Astrocyte of the cerebellum (primary cell): ENCODE data around the gene SMOC2.
"Not testable (repeated sequence)": the region's sequence is repeated elsewhere in the genome, so short reads cannot be mapped to it uniquely, and the experiment has no call there.

Experiments used
- DNase-seq: peaks from one replicate; pipeline ENCODE4 v3.0.0-alpha.2; 2011; ENCODE audit warnings: low read depth
- H3K4me3 ChIP-seq: 2 replicates; pipeline ENCODE4 v1.5.1; 2011; ENCODE audit warnings: mild to moderate bottlenecking, low read depth, low read length, moderate library complexity
- in situ Hi-C: cut with HindIII; loops from 2 replicates; pipeline ENCODE4 v1.10.0; 2017; ENCODE audit warnings: low sequenced_read_pairs
- TF ChIP-seq, protein P1 (sequence below): IDR thresholded peaks from 2 replicates; pipeline ENCODE4 v1.5.1; 2012; ENCODE audit warnings: low read length, low read depth, moderate library complexity, mild to moderate bottlenecking; ENCODE audit errors: missing control alignments

SMOC2 gene

GRCh38 chr6:168684906-168685305 is 243.9 kb downstream of the SMOC2 start:
- in situ Hi-C loops = no loop called here
- no peak for DNase-seq
- TF ChIP-seq, protein P1, sequence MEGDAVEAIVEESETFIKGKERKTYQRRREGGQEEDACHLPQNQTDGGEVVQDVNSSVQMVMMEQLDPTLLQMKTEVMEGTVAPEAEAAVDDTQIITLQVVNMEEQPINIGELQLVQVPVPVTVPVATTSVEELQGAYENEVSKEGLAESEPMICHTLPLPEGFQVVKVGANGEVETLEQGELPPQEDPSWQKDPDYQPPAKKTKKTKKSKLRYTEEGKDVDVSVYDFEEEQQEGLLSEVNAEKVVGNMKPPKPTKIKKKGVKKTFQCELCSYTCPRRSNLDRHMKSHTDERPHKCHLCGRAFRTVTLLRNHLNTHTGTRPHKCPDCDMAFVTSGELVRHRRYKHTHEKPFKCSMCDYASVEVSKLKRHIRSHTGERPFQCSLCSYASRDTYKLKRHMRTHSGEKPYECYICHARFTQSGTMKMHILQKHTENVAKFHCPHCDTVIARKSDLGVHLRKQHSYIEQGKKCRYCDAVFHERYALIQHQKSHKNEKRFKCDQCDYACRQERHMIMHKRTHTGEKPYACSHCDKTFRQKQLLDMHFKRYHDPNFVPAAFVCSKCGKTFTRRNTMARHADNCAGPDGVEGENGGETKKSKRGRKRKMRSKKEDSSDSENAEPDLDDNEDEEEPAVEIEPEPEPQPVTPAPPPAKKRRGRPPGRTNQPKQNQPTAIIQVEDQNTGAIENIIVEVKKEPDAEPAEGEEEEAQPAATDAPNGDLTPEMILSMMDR = no peak
- H3K4me3 ChIP-seq = no peak overlapping the region

DNA sequence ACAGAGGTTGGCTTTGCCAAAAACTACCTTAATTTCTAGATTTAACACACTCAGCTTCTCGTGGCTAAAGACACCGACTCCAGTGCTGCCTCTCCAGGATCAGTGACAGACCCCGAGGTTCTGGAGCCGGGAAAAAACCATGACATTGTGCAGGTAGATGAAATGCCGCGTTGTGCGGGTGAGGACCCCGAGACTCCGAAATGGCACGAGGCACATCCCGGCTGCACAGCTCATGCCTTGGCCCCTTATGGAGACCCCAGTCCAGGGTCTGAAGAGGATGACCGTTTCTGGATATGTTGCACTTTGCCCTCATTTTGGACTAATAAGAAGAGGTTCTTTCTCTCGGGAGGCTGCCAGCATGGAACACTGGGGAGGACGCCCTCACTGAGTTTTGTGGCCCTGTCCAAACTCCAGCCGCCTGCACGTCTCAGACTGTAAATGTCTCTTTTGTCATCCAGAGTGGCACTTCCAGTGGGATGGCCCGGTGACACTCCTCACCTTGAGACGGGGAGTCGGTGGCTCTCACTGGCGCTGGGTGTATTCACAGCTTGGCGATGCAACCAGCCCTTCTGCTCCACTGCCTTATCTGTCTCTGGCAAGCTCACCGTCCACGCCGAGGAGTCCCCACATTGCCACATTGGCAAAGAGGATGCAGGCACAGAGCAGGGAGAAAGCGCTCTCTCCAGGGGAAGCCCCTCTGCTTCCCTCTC is 245.2 kb downstream of the SMOC2 start:
- no peak for DNase-seq
- no peak overlapping the region for H3K4me3 ChIP-seq
- in situ Hi-C loops = no loop called here
- TF ChIP-seq, protein P1 = no peak

DNA sequence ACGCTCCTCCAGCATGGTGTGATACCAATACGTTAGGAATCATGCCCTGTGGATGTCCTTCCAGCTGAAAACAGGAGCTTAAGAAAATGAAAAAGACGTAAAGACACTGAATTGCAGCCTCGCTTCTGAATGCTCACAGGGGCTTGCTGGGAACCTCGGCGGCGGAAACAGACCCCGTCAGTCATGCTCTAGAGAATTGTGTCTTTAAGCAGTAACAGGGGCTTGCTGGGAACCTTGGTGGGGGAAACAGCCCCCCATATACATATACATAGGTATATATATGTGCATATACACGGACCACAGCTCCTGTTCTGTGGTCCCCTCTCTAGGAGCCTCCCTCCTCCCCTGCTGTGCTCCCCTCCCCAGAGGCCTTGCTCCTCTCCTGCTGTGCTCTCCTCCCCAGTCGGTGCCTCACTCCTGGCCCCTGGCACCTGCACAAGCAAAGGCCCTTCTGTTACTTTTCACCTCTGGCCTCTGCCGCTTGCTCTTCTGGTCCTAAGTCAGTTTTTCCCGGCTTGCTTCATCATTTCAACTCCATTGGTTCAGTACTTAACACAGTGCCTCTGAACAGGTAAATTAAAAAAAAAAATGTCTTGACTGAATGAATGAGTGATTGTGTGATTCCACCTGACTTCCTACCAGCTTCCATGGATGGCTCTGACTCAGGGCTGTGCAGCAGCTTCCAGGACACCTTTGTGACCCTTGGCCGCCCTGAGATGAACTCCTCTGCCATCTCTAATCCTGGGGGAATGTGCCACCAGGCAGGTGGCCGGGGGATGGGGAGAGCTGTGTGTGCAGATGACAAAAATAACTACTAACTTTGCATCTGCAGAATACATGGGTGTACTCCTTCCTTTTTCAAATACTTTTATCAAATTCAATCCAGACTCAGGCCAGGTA is 246.1 kb downstream of the SMOC2 start:
- TF ChIP-seq, protein P1 = no peak
- in situ Hi-C loops = no loop called here
- DNase-seq = no peak
- H3K4me3 ChIP-seq = no peak overlapping the region

GRCh38 chr6:168690271-168690670 is 249.3 kb downstream of the SMOC2 start:
- DNase-seq = no peak
- no peak overlapping the region for H3K4me3 ChIP-seq
- TF ChIP-seq, protein P1 = no peak
- in situ Hi-C loops = no loop called here

DNA sequence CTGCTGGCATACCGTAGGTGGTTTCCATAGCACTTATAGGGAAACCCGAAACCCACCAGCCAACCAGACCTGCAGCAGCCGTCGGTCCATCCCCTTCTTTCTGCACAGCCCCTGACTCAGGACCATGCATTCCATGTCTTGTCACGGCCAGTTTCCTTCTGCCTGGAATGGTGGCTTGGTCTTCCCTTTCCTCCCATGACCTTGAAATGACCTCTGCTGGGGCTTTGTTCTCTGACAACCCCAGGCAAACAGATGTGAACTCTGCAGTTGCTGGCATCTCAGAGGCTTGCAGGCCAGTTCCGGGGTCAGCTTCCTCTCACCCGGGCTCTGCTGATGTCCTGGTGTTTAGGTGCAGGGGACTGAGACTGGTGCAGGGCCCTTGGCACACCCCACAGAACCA is 250.8 kb downstream of the SMOC2 start:
- no peak for DNase-seq
- in situ Hi-C loops = no loop called here
- H3K4me3 ChIP-seq = no peak overlapping the region
- TF ChIP-seq, protein P1 = no peak

DNA sequence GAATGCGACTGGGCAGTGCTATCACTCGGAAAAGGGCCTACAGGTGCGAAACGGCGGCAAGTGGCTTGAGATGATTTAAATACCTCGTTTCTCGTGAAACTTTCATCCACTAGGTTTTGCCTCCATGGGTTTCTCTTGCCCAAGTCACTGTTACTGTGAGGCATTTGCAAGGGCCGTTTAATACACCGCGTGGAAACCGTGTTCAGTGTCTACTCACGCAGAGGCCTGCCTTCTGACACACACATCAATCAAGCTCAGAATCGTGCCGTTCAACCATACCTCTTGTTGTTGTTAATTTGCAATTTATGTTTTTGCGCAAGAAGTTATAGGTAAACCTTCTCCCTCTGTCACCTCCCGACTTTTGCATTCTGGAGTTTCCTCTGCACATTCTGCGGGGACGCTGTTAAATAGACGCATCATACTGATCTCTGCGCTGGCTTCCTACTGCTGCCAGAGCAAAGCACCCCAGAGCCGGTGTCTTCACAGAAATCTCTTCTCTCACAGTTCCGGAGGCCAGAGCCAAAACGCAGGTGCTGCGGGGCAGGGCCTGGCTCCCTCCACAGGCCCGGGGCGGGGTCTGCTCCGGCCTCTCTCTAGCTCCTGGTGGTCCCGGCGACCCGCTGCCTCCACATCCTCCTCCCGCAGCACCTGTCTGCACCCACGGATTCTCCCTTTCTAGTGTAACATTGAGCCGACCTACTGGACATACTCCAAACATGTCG is 251.4 kb downstream of the SMOC2 start:
- in situ Hi-C loops = no loop called here
- no peak for DNase-seq
- no peak overlapping the region for H3K4me3 ChIP-seq
- TF ChIP-seq, protein P1 = no peak

DNA sequence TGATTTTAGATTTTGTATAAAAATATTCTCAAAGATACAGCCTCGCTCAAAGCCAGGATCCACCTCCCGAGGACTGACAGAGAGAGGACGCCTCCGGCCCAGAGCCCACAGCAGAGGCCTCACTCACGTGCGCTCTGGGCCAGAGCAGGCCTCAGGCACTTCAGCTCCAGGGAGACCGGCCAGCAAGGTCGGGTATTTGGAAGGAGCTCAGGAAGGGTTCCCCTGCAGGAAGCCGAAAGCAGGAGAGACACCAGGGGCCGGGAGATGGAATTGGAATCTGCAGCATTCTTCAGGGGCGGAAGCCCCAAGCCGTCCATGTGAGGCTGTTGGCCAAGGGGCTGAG is 251.9 kb downstream of the SMOC2 start:
- in situ Hi-C loops, DNase-seq, H3K4me3 ChIP-seq: not testable (repeated sequence)

DNA sequence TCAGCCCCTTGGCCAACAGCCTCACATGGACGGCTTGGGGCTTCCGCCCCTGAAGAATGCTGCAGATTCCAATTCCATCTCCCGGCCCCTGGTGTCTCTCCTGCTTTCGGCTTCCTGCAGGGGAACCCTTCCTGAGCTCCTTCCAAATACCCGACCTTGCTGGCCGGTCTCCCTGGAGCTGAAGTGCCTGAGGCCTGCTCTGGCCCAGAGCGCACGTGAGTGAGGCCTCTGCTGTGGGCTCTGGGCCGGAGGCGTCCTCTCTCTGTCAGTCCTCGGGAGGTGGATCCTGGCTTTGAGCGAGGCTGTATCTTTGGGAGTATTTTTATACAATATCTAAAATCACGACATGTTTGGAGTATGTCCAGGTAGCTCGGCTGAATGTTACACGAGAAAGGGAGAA is 253.8 kb downstream of the SMOC2 start:
- in situ Hi-C loops, H3K4me3 ChIP-seq, DNase-seq: not testable (repeated sequence)
